ENCODE results near the gene THRA.

THRA gene

GRCh38 chr17:40027614-40028012 lies 35.2 kb upstream of the THRA start:
- DNase-seq = no peak

- DNase-seq = no peak
Measured at GRCh38 chr17:40028595-40028994, 34.2 kb upstream of the THRA start.

- no peak for DNase-seq
Measured at GRCh38 chr17:40031706-40032105, 31.1 kb upstream of the THRA start.

DNA sequence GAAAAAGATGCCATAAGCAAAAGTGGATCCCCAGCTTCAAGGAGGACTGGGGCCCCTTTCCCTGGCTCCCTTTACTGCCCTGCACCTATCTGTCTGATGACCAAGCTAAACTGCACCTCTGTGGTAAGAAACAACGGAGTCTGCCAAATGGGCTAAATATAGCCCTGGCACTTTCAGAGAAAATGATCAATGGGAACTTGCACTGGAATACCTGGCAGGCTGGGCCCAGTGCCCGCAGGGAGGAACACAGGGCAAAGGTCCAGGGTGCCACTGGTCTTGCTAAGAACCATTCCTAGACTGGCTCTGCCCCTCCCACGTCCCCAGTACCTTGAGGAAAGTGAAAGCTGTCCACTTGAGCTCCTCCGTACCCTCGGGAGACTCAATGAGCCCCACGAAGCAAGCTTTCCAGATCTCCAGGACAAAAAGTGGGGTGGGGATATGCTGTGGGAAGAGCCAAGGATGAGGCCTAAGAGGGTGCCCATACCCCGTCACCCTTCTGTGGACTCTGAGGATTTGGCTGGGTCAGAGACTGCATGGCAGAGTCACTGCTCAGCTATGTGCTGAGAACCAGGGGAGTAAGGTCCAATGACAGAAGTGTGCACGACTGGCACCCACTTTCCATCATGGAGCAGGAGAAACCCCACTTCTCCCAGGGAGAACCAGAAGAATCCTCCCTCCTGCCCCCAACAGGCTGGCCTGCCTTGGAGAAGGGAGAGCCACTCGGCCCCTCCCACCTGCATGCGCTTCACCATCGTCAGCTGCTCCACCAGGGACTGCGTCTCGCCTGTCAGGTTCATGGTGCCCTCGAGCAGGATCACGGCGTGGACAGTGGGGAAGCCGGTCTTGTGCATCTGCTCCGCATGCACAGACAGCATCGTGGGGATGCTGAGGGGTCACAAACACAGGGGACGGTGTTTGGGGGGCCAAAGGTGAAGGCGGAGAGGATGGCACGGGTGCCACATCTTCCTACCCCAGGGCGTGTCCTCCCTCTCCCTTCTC lies 30.1 kb upstream of the THRA start:
- no peak for DNase-seq

DNA sequence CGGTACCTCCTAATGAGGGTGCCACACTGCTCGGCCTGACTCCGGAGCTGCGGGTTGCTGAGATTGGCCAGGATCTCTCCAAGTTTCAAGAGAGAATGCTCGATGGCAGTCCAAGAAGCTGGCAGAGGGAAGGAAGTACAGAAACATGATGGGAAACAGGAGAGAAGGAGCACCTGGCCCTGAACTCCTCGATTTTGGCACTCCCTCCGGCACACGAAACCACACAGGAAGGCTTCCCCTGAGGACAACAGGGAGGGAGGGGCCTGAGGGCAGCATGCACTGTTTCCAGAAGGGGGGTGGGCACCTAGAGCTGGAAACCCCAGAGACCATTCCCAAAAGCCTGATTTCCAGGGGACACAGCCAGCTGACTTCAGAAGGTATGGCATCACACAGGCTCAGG lies 29.4 kb upstream of the THRA start:
- no peak for DNase-seq

- no peak for DNase-seq
Measured at GRCh38 chr17:40034426-40035161, 28.2 kb upstream of the THRA start.

- DNase-seq = no peak
Measured at GRCh38 chr17:40035162-40035559, 27.6 kb upstream of the THRA start.

GRCh38 chr17:40038882-40039513 lies 23.8 kb upstream of the THRA start:
- DNase-seq = no peak

DNA sequence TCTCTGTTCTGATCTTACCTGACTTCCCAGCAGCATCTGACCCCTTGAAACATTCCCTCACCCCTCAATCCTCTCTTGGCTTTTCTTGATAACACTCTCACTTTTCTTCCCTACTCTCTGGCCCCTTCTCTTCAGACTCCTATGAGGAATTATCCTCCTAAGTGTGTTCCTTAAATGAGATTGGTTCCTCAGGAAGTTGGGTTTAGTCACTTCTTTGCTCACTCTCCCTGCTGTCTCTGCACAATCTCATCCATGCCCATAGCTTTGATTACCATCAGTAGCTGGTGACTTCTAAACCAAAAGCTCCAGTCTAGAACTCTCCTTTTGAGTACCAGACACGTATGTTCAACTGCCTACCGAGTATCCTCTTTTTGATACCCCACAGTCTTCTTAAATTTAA lies 21.6 kb upstream of the THRA start:
- no peak for DNase-seq

- no peak for DNase-seq
Measured at GRCh38 chr17:40056379-40057015, 6.3 kb upstream of the THRA start.

GRCh38 chr17:40058186-40058784 lies 4.5 kb upstream of the THRA start:
- no peak for DNase-seq

DNA sequence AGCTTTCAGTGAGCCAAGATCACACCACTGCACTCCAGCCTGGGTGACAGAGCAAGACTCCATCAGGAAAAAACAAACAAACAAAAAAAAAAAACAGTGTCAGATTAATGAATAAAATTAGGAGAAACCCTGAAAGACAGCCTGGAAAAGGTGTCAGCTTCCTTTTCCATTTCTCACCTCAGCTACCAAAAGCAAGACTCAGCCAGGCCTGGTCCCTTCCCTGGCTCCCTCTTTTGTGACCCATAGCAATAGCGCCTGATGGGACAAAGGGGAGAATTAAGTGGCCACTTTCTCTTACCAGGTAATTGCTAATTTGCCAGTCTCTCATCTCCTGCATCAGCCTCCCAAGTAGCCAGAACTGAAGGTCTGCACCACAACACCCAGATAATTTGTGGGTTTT lies 3.9 kb upstream of the THRA start:
- DNase-seq = no peak

GRCh38 chr17:40059729-40060475 lies 2.9 kb upstream of the THRA start:
- DNase-seq = no peak

GRCh38 chr17:40060887-40061608 lies 1.7 kb upstream of the THRA start:
- DNase-seq = no peak

GRCh38 chr17:40061609-40062038 lies 1.1 kb upstream of the THRA start:
- no peak for DNase-seq

GRCh38 chr17:40063187-40063771 lies 514 bp downstream of the THRA start:
- DNase-seq = no peak

- DNase-seq = peak; percentile 11
Measured at GRCh38 chr17:40063901-40064531, 1.3 kb downstream of the THRA start.

- no peak for DNase-seq
Measured at GRCh38 chr17:40064971-40065768, 2.4 kb downstream of the THRA start.

GRCh38 chr17:40065769-40066510 lies 3.2 kb downstream of the THRA start:
- no peak for DNase-seq
